ENCODE data around the gene ITGB6. TPM values are rescaled to one million over a fixed set of nuclear protein-coding genes. Genes with fewer than 3 reads are reported as not detected.

Gene ITGB6
- total RNA-seq, 1 experiment from 2014 or later: 6.9 TPM

GRCh38 chr2:160180172-160180571 lies 19.9 kb downstream of the ITGB6 start:
- Mint-ChIP-seq H3K4me3 (ENCODE audit: unreplicated experiment) (no peak overlapping the region), H3K27ac (ENCODE audit: low read depth, unreplicated experiment) (no peak overlapping the region), H3K4me1 (ENCODE audit: insufficient read depth, unreplicated experiment) (peaks cover 24% of the 10 kb centered on the region), H3K27me3 (ENCODE audit: insufficient read depth, unreplicated experiment) (no peaks in the 10 kb centered on the region), H3K9me3 (ENCODE audit: unreplicated experiment) (peaks cover 6% of the 10 kb centered on the region), H3K36me3 (ENCODE audit: insufficient read depth, unreplicated experiment) (peaks cover 6% of the 10 kb centered on the region)
- DNase-seq (ENCODE audit: unreplicated experiment): no peak
- intact Hi-C loops (cut with micrococcal nuclease): no loop called here
- ChIA-PET CTCF (interaction anchor here (0.6 to 1.1 kb wide), 3 partner anchors 10 to 91 kb away, joined by 3 read pairs; no protein-coding TSS in a partner anchor), POLR2A (no interaction called here)
- TF ChIP-seq CTCF (IDR thresholded peaks at IDR 0.05; ENCODE audit: unreplicated experiment): no peak
- no TSS peak for BruUV-seq (replicated peaks)

GRCh38 chr2:160175169-160176134 lies 24.6 kb downstream of the ITGB6 start:
- Mint-ChIP-seq H3K36me3 (ENCODE audit: insufficient read depth, unreplicated experiment) (no peaks in the 10 kb centered on the region), H3K4me3 (ENCODE audit: unreplicated experiment) (no peak overlapping the region), H3K27me3 (ENCODE audit: insufficient read depth, unreplicated experiment) (no peaks in the 10 kb centered on the region), H3K4me1 (ENCODE audit: insufficient read depth, unreplicated experiment) (peaks cover 14% of the 10 kb centered on the region), H3K9me3 (ENCODE audit: unreplicated experiment) (no peaks in the 10 kb centered on the region), H3K27ac (ENCODE audit: low read depth, unreplicated experiment) (no peak overlapping the region)
- DNase-seq (ENCODE audit: unreplicated experiment): no peak
- intact Hi-C loops (cut with micrococcal nuclease): no loop called here
- no TSS peak for BruUV-seq (replicated peaks)
- ChIA-PET POLR2A (interaction anchor here (2.4 kb wide), 1 partner anchor 10 kb away, joined by 6 read pairs; no protein-coding TSS in a partner anchor), CTCF (interaction anchor here (1.0 kb wide), 1 partner anchor 148 kb away, joined by 4 read pairs; no protein-coding TSS in a partner anchor)
- TF ChIP-seq CTCF (IDR thresholded peaks at IDR 0.05; ENCODE audit: unreplicated experiment): no peak

GRCh38 chr2:160174322-160174721 lies 25.8 kb downstream of the ITGB6 start:
- H3K27me3 Mint-ChIP-seq (ENCODE audit: insufficient read depth, unreplicated experiment): no peaks in the 10 kb centered on the region
- POLR2A ChIA-PET: interaction anchor here (0.7 to 2.4 kb wide), 4 partner anchors 9 to 16 kb away, joined by 3 to 6 read pairs (median 3); no protein-coding TSS in a partner anchor
- no peak overlapping the region for H3K27ac Mint-ChIP-seq (ENCODE audit: low read depth, unreplicated experiment)
- H3K9me3 Mint-ChIP-seq (ENCODE audit: unreplicated experiment): no peaks in the 10 kb centered on the region
- H3K4me3 Mint-ChIP-seq (ENCODE audit: unreplicated experiment): no peak overlapping the region
- H3K36me3 Mint-ChIP-seq (ENCODE audit: insufficient read depth, unreplicated experiment): no peaks in the 10 kb centered on the region
- H3K4me1 Mint-ChIP-seq (ENCODE audit: insufficient read depth, unreplicated experiment): peaks cover 14% of the 10 kb centered on the region
- intact Hi-C loops (cut with micrococcal nuclease): no loop called here
- CTCF ChIA-PET: interaction anchor here (0.6 to 1.3 kb wide), 3 partner anchors 12 to 65 kb away, joined by 3 to 6 read pairs (median 4); no protein-coding TSS in a partner anchor
- no TSS peak for BruUV-seq (replicated peaks)
- no peak for DNase-seq (ENCODE audit: unreplicated experiment)
- no peak for TF ChIP-seq CTCF (IDR thresholded peaks at IDR 0.05; ENCODE audit: unreplicated experiment)

- H3K36me3 Mint-ChIP-seq (ENCODE audit: insufficient read depth, unreplicated experiment): peaks cover 4% of the 10 kb centered on the region
- intact Hi-C loops (cut with micrococcal nuclease): no loop called here
- ChIA-PET POLR2A (no interaction called here), CTCF (interaction anchor here (0.9 to 1.4 kb wide), 2 partner anchors 10 to 28 kb away, joined by 3 read pairs; no protein-coding TSS in a partner anchor)
- no peaks in the 10 kb centered on the region for H3K9me3 Mint-ChIP-seq (ENCODE audit: unreplicated experiment)
- DNase-seq (ENCODE audit: unreplicated experiment): no peak
- no peak overlapping the region for H3K4me3 Mint-ChIP-seq (ENCODE audit: unreplicated experiment)
- no TSS peak for BruUV-seq (replicated peaks)
- TF ChIP-seq CTCF (IDR thresholded peaks at IDR 0.05; ENCODE audit: unreplicated experiment): no peak
- no peaks in the 10 kb centered on the region for H3K27me3 Mint-ChIP-seq (ENCODE audit: insufficient read depth, unreplicated experiment)
- H3K27ac Mint-ChIP-seq (ENCODE audit: low read depth, unreplicated experiment): no peak overlapping the region
- peaks cover 6% of the 10 kb centered on the region for H3K4me1 Mint-ChIP-seq (ENCODE audit: insufficient read depth, unreplicated experiment)
Observed at GRCh38 chr2:160169988-160170387, 30.1 kb downstream of the ITGB6 start.

All from MCF 10A (cell line).